RWPE2 (cell line): Measurements from ENCODE around the gene RBM47.
A peak's percentile ranks its signal among the peaks of the same experiment; 100 is the strongest.

Experiments
- ATAC-seq: fragments of 200-7000 bp; cut with Tn5 transposase; 3 replicates; pipeline ENCODE4 v1.9.1; 2021; ENCODE audit warnings: low read depth
- DNase-seq: peaks from one replicate; pipeline ENCODE4 v3.0.0-alpha.2; 2020; ENCODE audit warnings: low spot score
- H3K27ac ChIP-seq: fragments of 450-650 bp; 2 replicates; pipeline ENCODE4 v1.5.1; 2017; ENCODE audit warnings: mild to moderate bottlenecking; ENCODE audit not compliant: poor library complexity, severe bottlenecking
- H3K27me3 ChIP-seq: fragments of 250-450 bp; sonication (Bioruptor Pico); 2 replicates; pipeline ENCODE4 v1.5.1; 2021; ENCODE audit warnings: mild to moderate bottlenecking, moderate library complexity; ENCODE audit not compliant: insufficient read depth, poor library complexity, severe bottlenecking
- H3K36me3 ChIP-seq: fragments of 250-450 bp; sonication (Bioruptor Pico); 2 replicates; pipeline ENCODE4 v1.5.1; 2020; ENCODE audit warnings: low read depth, mild to moderate bottlenecking, moderate library complexity
- H3K4me1 ChIP-seq: fragments of 250-450 bp; sonication (Bioruptor Pico); 2 replicates; pipeline ENCODE4 v1.5.1; 2021; ENCODE audit warnings: mild to moderate bottlenecking, moderate library complexity; ENCODE audit not compliant: insufficient read depth, poor library complexity, severe bottlenecking
- H3K4me3 ChIP-seq: fragments of 250-450 bp; sonication (Bioruptor Pico); 2 replicates; pipeline ENCODE4 v1.5.1; 2021; ENCODE audit warnings: mild to moderate bottlenecking, moderate library complexity; ENCODE audit not compliant: severe bottlenecking
- H3K9me3 ChIP-seq: fragments of 250-450 bp; sonication (Bioruptor Pico); 2 replicates; pipeline ENCODE4 v1.5.1; 2021; ENCODE audit warnings: mild to moderate bottlenecking, moderate library complexity; ENCODE audit not compliant: severe bottlenecking
- CTCF ChIP-seq: fragments of 450-650 bp; IDR thresholded peaks from one replicate; pipeline ENCODE4 v1.5.1; 2017; ENCODE audit warnings: mild to moderate bottlenecking, moderate library complexity; ENCODE audit not compliant: poor library complexity, severe bottlenecking

RBM47 gene

GRCh38 chr4:40583850-40584439, 45.7 kb downstream of the RBM47 start:
- Histone ChIP-seq H3K36me3 (no peaks in the 10 kb centered on the region), H3K27me3 (no peaks in the 10 kb centered on the region), H3K27ac (no peak overlapping the region), H3K4me3 (no peak overlapping the region), H3K4me1 (peaks cover 36% of the 10 kb centered on the region), H3K9me3 (no peaks in the 10 kb centered on the region)
- DNase-seq (no peak), ATAC-seq (no peak)
- TF ChIP-seq CTCF: no peak

DNA sequence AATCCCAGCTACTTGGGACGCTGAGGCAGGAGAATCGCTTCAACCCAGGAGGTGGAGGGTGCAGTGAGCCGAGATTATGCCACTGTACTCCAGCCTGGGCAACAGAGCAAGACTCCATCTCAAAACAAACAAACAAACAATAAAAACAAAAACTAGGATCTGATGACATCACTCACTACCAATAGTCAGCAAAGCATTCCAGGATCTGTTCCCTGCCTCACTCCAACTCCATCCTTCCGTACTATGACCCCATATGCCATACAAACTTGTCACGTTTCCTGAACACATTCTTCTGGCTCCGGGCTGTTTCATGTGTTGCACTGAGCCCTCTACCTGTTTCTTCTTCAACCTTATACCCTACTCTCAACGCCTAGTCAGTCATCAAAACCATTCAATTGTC, 47.3 kb downstream of the RBM47 start:
- no peaks in the 10 kb centered on the region for H3K27me3 ChIP-seq
- ATAC-seq (no peak), DNase-seq (no peak)
- no peaks in the 10 kb centered on the region for H3K9me3 ChIP-seq
- peaks cover 36% of the 10 kb centered on the region for H3K4me1 ChIP-seq
- no peak for TF ChIP-seq CTCF
- no peak overlapping the region for H3K4me3 ChIP-seq
- no peaks in the 10 kb centered on the region for H3K36me3 ChIP-seq
- no peak overlapping the region for H3K27ac ChIP-seq

- Histone ChIP-seq H3K36me3 (no peaks in the 10 kb centered on the region), H3K27me3 (no peaks in the 10 kb centered on the region), H3K9me3 (no peaks in the 10 kb centered on the region), H3K4me3 (no peak overlapping the region), H3K4me1 (peaks cover 32% of the 10 kb centered on the region), H3K27ac (peak overlapping the region; percentile 69)
- DNase-seq (no peak), ATAC-seq (no peak)
- no peak for TF ChIP-seq CTCF
These were observed 48.2 kb downstream of the RBM47 start for GRCh38 chr4:40581254-40582140.

- no peaks in the 10 kb centered on the region for H3K27me3 ChIP-seq
- H3K9me3 ChIP-seq: no peaks in the 10 kb centered on the region
- peak overlapping the region; percentile 69 for H3K27ac ChIP-seq
- peaks cover 22% of the 10 kb centered on the region for H3K4me1 ChIP-seq
- ATAC-seq: peak; percentile 59
- no peak for DNase-seq
- no peaks in the 10 kb centered on the region for H3K36me3 ChIP-seq
- no peak overlapping the region for H3K4me3 ChIP-seq
- no peak for TF ChIP-seq CTCF
These were observed 49.7 kb downstream of the RBM47 start for GRCh38 chr4:40579983-40580382.
